Measurements from ENCODE around the gene IKZF1. TPM values are rescaled to one million over a fixed set of nuclear protein-coding genes. Genes with fewer than 3 reads are reported as not detected.

IKZF1 gene
- total and polyA plus RNA-seq, 9 of the 15 experiments (the other 6 are each of a cell fraction or from before 2014, with no cell fraction given) = 12.6 to 85.3 (median 44.7) TPM

GRCh38 chr7:50266635-50267386 lies 37.7 kb upstream of the IKZF1 start:
- intact Hi-C loops (cut with micrococcal nuclease) = no loop called here
- BruUV-seq (replicated peaks) = no TSS peak
- DNase-seq (ENCODE audit: extremely low read depth in 1 of 4, low spot score in 3 of 4) (peak; percentile 47 to 67 (median 61)), FAIRE-seq (peak; percentile 60), ATAC-seq (peak; percentile 72)
- no peaks in the 10 kb centered on the region for H3K36me3 ChIP-seq (ENCODE audit: control insufficient read depth, insufficient read depth, low read length)
- peak overlapping the region; percentile 90 for H2AFZ ChIP-seq (ENCODE audit: low read depth, low read length)
- peak overlapping the region; percentile 57 for H3K4me2 ChIP-seq (ENCODE audit: insufficient read depth, low read length)
- CTCF ChIA-PET (ENCODE audit: low intra/inter-chr PET ratio) = no interaction called here
- H3K9me1 ChIP-seq (ENCODE audit: control insufficient read depth, insufficient read depth, low read length) = no peaks in the 10 kb centered on the region
- no peak overlapping the region for H3K4me3 ChIP-seq
- no peak overlapping the region; the same call in 2 of the 3 replicates for H3K27ac ChIP-seq (ENCODE audit: extremely low read depth, low read depth, low read length)
- in situ Hi-C loops (cut with MboI) = no loop called here
- no peaks in the 10 kb centered on the region for H3K79me2 ChIP-seq (ENCODE audit: control insufficient read depth, insufficient read depth, low read length)
- POLR2A ChIA-PET = interaction anchor here (0.6 to 1.0 kb wide), 3 partner anchors 15 to 470 kb away, joined by 3 to 4 read pairs (median 4); no protein-coding TSS in a partner anchor
- no peaks in the 10 kb centered on the region for H4K20me1 ChIP-seq (replicated peaks; ENCODE audit: control insufficient read depth, insufficient read depth, low read length)
- no peaks in the 10 kb centered on the region for H3K9me3 ChIP-seq (replicated peaks; ENCODE audit: control insufficient read depth, insufficient read depth, low read depth, low read length)
- peak overlapping the region in 1 of 2 experiments; percentile 70; a peak in 1 of 4 replicates for H3K9ac ChIP-seq (ENCODE audit: insufficient read depth in 1 of 2, low read depth in 2 of 2, low read length in 2 of 2)
- peaks cover 6 to 43% of the 10 kb centered on the region in 2 experiments for H3K4me1 ChIP-seq (replicated peaks in 1 of 2; ENCODE audit: control insufficient read depth in 2 of 2, insufficient read depth in 2 of 2, low read length in 2 of 2)
- WGBS (ENCODE audit: insufficient coverage, low coverage, missing lambda C conversion rate) = 10% methylated on average over 11 of the region's 11 CpGs
- H3K27me3 ChIP-seq (ENCODE audit: control insufficient read depth in 2 of 2, insufficient read depth in 2 of 2, low read length in 2 of 2) = no peaks in the 10 kb centered on the region
- TF ChIP-seq, protein P1, sequence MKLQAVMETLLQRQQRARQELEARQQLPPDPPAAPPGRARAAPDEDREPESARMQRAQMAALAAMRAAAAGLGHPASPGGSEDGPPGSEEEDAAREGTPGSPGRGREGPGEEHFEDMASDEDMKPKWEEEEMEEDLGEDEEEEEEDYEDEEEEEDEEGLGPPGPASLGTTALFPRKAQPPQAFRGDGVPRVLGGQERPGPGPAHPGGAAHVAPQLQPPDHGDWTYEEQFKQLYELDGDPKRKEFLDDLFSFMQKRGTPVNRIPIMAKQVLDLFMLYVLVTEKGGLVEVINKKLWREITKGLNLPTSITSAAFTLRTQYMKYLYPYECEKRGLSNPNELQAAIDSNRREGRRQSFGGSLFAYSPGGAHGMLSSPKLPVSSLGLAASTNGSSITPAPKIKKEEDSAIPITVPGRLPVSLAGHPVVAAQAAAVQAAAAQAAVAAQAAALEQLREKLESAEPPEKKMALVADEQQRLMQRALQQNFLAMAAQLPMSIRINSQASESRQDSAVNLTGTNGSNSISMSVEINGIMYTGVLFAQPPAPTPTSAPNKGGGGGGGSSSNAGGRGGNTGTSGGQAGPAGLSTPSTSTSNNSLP (IDR thresholded peaks at IDR 0.05; ENCODE audit: borderline replicate concordance, low read depth, low read length) = no peak
- TF ChIP-seq MAFK (IDR thresholded peaks at IDR 0.05; ENCODE audit: low read length) (no peak), SMARCB1 (IDR thresholded peaks at IDR 0.05; ENCODE audit: insufficient read length, low read depth) (no peak), SMAD2 (IDR thresholded peaks at IDR 0.05; ENCODE audit: low read depth, low read length) (no peak), TOE1 (IDR thresholded peaks at IDR 0.05; ENCODE audit: borderline replicate concordance) (no peak), TOE1 (CRISPR knock-in tag; IDR thresholded peaks at IDR 0.05; ENCODE audit: borderline replicate concordance, low read depth) (no peak), ZZZ3 (IDR thresholded peaks at IDR 0.05) (no peak), ATF7 (IDR thresholded peaks at IDR 0.05) (peak; percentile 57; the same call in 1 of the 2 replicates), ZNF274 (IDR thresholded peaks at IDR 0.05; ENCODE audit: borderline replicate concordance, low read depth, low read length) (no peak), PATZ1 (CRISPR knock-in tag; IDR thresholded peaks at IDR 0.05; ENCODE audit: borderline replicate concordance) (no peak)
- TF ChIP-seq, protein P2, sequence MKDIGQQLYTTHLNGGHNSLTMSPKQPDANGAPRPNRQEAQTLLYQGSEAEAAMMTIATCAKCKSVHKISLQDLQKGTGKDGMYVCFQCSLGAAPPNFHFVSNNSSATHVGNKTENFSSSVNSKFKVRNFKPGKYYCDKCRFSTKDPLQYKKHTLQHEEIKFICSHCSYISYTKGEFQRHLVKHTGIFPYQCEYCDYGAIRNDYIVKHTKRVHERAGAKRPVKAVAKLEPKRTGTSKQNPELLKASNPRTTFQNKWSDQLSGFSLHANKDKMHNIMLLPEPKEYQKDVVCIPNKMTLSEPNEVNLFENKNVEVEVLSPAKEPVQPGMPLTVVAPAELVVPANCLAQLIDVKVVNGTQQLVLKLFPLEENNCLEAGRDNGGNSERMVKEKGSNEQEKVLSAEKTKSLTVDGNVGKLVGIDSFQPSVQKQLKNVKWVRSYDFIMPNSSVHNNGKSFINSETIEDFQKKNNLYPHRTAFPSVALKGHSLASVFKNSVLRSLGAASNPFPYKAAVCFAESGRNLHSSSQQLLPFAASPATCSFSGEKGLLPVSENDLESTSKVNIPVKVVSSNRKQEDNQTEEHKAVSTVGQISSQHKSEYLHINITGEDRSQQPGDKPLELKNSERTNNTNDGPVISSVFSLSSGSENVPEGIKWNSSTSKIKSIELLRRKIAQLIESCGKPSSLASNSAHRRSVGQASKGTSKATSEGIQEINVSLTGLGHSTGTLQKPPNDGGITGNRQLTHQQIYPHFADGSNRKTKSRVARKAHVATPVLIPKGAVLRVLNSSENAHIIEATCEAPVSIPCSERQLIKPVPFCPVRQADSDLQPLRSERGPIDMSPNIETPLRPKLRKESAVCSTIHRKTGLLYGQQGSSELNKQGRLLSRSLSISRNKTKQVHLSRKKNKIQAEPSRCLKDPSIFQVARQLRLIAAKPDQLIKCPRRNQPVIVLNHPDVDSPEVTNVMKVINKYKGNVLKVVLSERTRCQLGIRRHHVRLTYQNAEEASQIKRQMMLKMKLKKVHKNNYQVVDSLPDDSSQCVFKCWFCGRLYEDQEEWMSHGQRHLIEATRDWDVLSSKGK (CRISPR knock-in tag; IDR thresholded peaks at IDR 0.05) = no peak
